Measurements from ENCODE around the gene MMP13. TPM values are rescaled to one million over a fixed set of nuclear protein-coding genes. Genes with fewer than 3 reads are reported as not detected.
"Not testable (repeated sequence)": the region's sequence is repeated elsewhere in the genome, so short reads cannot be mapped to it uniquely, and the experiment has no call there.

Gene MMP13
- total RNA-seq, 1 donor from 2014 or later = 1.2 TPM

DNA sequence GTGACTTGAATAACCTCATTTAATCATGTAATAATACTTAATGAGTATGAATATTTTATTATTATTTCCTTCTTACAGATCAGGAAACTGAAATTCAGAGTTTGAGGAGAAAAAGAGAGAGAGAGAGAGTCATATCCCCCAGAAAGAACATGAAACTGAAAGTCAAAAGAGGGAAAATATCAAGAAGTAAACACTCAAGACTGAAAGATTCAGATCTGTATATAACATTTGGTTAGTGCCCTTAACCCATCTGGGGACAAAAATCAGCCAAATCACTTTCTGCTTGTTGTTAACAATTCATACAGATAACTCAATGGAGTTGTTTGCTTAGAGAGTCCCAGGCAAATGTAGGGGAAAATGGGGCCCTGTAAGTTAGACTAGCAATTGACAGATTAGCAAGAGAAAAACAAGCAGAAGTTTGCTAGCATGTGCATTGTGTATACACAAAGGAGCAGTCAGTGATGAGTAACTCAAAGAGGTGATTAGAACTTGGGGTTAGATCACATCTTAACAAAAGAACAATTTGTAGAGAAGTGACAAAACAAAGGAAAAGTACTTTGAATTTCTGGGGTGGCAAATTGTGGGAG, 25.9 kb upstream of the MMP13 start:
- DNase-seq (ENCODE audit: low read depth) (peak; percentile 36), FAIRE-seq (no peak)
- no peaks in the 10 kb centered on the region for H3K27me3 ChIP-seq (ENCODE audit: insufficient read depth, low read length)
- H3K79me2 ChIP-seq (ENCODE audit: insufficient read depth, low read length) = no peaks in the 10 kb centered on the region
- H3K27ac ChIP-seq (ENCODE audit: low read depth, low read length) = no peak overlapping the region
- H3K9ac ChIP-seq (ENCODE audit: low read length) = no peak overlapping the region
- TF ChIP-seq EZH2 (IDR thresholded peaks at IDR 0.05; ENCODE audit: insufficient read depth, low read length) = no peak
- TF ChIP-seq, protein P1, sequence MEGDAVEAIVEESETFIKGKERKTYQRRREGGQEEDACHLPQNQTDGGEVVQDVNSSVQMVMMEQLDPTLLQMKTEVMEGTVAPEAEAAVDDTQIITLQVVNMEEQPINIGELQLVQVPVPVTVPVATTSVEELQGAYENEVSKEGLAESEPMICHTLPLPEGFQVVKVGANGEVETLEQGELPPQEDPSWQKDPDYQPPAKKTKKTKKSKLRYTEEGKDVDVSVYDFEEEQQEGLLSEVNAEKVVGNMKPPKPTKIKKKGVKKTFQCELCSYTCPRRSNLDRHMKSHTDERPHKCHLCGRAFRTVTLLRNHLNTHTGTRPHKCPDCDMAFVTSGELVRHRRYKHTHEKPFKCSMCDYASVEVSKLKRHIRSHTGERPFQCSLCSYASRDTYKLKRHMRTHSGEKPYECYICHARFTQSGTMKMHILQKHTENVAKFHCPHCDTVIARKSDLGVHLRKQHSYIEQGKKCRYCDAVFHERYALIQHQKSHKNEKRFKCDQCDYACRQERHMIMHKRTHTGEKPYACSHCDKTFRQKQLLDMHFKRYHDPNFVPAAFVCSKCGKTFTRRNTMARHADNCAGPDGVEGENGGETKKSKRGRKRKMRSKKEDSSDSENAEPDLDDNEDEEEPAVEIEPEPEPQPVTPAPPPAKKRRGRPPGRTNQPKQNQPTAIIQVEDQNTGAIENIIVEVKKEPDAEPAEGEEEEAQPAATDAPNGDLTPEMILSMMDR (IDR thresholded peaks at IDR 0.05; ENCODE audit: insufficient read depth, low read depth, low read length) = no peak
- Mint-ChIP-seq H3K27ac (ENCODE audit: unreplicated experiment) (no peak overlapping the region), H3K4me3 (ENCODE audit: unreplicated experiment) (no peak overlapping the region), H3K27me3 (ENCODE audit: low read depth, unreplicated experiment) (no peaks in the 10 kb centered on the region), H3K36me3 (ENCODE audit: low read depth, unreplicated experiment) (no peaks in the 10 kb centered on the region), H3K9me3 (ENCODE audit: unreplicated experiment) (peaks cover 2% of the 10 kb centered on the region), H3K4me1 (ENCODE audit: low read depth, unreplicated experiment) (peaks cover 1% of the 10 kb centered on the region)
- H2AFZ ChIP-seq (ENCODE audit: low read depth, low read length) = no peak overlapping the region
- no peak overlapping the region for H3K4me2 ChIP-seq (ENCODE audit: low read length)
- no peaks in the 10 kb centered on the region for H4K20me1 ChIP-seq (ENCODE audit: insufficient read depth, low read length)
- no peak overlapping the region for H3K4me3 ChIP-seq (ENCODE audit: insufficient read depth, low read depth, low read length)
- no peaks in the 10 kb centered on the region for H3K36me3 ChIP-seq (ENCODE audit: insufficient read depth, low read length)
- peaks cover under 1% of the 10 kb centered on the region for H3K4me1 ChIP-seq (ENCODE audit: insufficient read depth, low read length)
- H3K9me3 ChIP-seq (ENCODE audit: insufficient read depth, low read depth, low read length) = no peaks in the 10 kb centered on the region

DNA sequence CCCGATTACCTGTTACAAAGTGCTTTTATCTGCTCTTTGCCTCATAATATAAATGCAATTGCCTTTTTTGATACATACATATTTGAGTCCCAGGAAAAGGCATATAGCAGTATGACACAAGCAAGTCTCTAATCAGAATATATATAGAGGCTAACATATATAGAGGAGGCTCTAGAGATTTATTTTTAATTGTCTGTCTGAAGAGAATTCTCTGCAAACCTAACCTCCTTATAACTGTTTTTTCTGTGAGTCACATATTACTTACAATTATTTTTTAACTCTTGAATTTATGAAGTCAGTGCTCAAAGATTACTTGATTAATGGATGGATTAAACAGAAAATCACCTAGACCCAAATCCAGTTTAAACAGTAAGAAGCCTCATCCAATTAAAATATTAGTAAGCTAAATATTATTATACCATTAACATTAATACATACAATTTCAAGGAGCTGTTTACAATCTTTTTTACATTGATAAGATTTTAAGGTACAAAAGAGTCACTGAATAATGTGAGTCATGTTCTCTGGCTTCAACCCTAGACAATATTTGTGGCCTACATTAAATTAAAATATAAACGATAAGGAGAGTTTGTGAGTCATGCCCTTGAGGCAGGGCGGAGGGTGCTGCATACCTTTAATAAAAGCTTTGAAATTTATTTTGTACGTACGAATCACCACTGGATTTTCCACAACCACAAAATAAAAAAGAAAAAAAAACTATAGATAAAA, 19.2 kb upstream of the MMP13 start:
- FAIRE-seq (no peak), DNase-seq (ENCODE audit: low read depth) (peak; percentile 89)
- H3K9ac ChIP-seq (ENCODE audit: low read length) = no peak overlapping the region
- H3K36me3 ChIP-seq (ENCODE audit: insufficient read depth, low read length) = no peaks in the 10 kb centered on the region
- no peak overlapping the region for H3K4me3 Mint-ChIP-seq (ENCODE audit: unreplicated experiment)
- H3K4me3 ChIP-seq (ENCODE audit: insufficient read depth, low read depth, low read length) = no peak overlapping the region
- H3K79me2 ChIP-seq (ENCODE audit: insufficient read depth, low read length) = no peaks in the 10 kb centered on the region
- H3K4me1 Mint-ChIP-seq (ENCODE audit: low read depth, unreplicated experiment) = no peaks in the 10 kb centered on the region
- H3K9me3 Mint-ChIP-seq (ENCODE audit: unreplicated experiment) = no peaks in the 10 kb centered on the region
- no peaks in the 10 kb centered on the region for H3K27me3 ChIP-seq (ENCODE audit: insufficient read depth, low read length)
- peak overlapping the region; percentile 48 for H3K4me2 ChIP-seq (ENCODE audit: low read length)
- no peak for TF ChIP-seq EZH2 (IDR thresholded peaks at IDR 0.05; ENCODE audit: insufficient read depth, low read length)
- TF ChIP-seq, protein P1 (IDR thresholded peaks at IDR 0.05; ENCODE audit: insufficient read depth, low read depth, low read length) = no peak
- H3K27me3 Mint-ChIP-seq (ENCODE audit: low read depth, unreplicated experiment) = no peaks in the 10 kb centered on the region
- H3K27ac Mint-ChIP-seq (ENCODE audit: unreplicated experiment) = no peak overlapping the region
- H3K36me3 Mint-ChIP-seq (ENCODE audit: low read depth, unreplicated experiment) = no peaks in the 10 kb centered on the region
- H3K27ac ChIP-seq (ENCODE audit: low read depth, low read length) = peak overlapping the region; percentile 50
- no peaks in the 10 kb centered on the region for H3K9me3 ChIP-seq (ENCODE audit: insufficient read depth, low read depth, low read length)
- H4K20me1 ChIP-seq (ENCODE audit: insufficient read depth, low read length) = no peaks in the 10 kb centered on the region
- peaks cover 15% of the 10 kb centered on the region for H3K4me1 ChIP-seq (ENCODE audit: insufficient read depth, low read length)
- H2AFZ ChIP-seq (ENCODE audit: low read depth, low read length) = no peak overlapping the region

DNA sequence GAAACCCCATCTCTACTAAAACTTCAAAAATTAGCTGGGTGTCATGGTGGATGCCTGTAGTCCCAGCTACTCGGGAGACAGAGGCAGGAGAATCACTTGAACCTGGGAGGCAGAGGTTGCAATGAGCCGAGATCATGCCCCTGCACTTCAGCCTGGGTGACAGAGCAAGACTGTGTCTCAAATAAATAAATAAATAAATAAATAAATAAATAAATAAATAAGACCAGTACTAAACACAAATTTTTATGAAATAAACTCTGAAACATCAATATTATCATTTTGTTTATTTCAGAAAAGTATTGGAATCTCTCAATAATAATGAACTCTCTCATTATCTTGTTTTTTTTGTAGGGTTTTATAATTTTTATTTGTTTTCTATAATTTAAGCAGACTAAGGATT, 18.2 kb upstream of the MMP13 start:
- not testable (repeated sequence) for FAIRE-seq; H3K27me3 Mint-ChIP-seq (ENCODE audit: low read depth, unreplicated experiment)

More for the DNA sequence above, 18.2 kb upstream of the MMP13 start:
- not testable (repeated sequence) for H3K9me3 ChIP-seq (ENCODE audit: insufficient read depth, low read depth, low read length); H3K27me3 ChIP-seq (ENCODE audit: insufficient read depth, low read length); DNase-seq (ENCODE audit: low read depth); H2AFZ ChIP-seq (ENCODE audit: low read depth, low read length); H3K9ac ChIP-seq (ENCODE audit: low read length); H3K36me3 ChIP-seq (ENCODE audit: insufficient read depth, low read length); H3K4me1 Mint-ChIP-seq (ENCODE audit: low read depth, unreplicated experiment); H3K27ac Mint-ChIP-seq (ENCODE audit: unreplicated experiment); H3K27ac ChIP-seq (ENCODE audit: low read depth, low read length); H4K20me1 ChIP-seq (ENCODE audit: insufficient read depth, low read length); H3K4me3 ChIP-seq (ENCODE audit: insufficient read depth, low read depth, low read length); H3K79me2 ChIP-seq (ENCODE audit: insufficient read depth, low read length); H3K9me3 Mint-ChIP-seq (ENCODE audit: unreplicated experiment); H3K4me3 Mint-ChIP-seq (ENCODE audit: unreplicated experiment); H3K4me2 ChIP-seq (ENCODE audit: low read length); H3K36me3 Mint-ChIP-seq (ENCODE audit: low read depth, unreplicated experiment)
- peaks cover 15% of the 10 kb centered on the region for H3K4me1 ChIP-seq (ENCODE audit: insufficient read depth, low read length)

Measured in astrocyte (in vitro differentiated cells and primary cell).